K562 (cell line): ENCODE measurements around the gene GLE1. TPM values are rescaled to one million over a fixed set of nuclear protein-coding genes. Genes with fewer than 3 reads are reported as not detected.

Source experiments
- ATAC-seq: fragments of 200-7000 bp; cut with Tn5 transposase; 3 replicates; pipeline ENCODE4 v1.9.1; 2020; ENCODE audit warnings: moderate library complexity
- BruUV-seq: library from RNA; stranded (reverse); fragments of 400-500 nt; replicated peaks from 2 replicates; lab custom pipeline; 2021; lab: Mats Ljungman, UMichigan
- CTCF ChIA-PET: fragments of 300-600 bp; formaldehyde crosslinking; extraction: SDS; loops from one replicate; lab custom pipeline; 2021; ENCODE audit warnings: low intra/inter-chr PET ratio; lab: Yijun Ruan, JAX
- POLR2A ChIA-PET: fragments of 300-600, 350-650 bp; sonication (Branson Sonifier 250); formaldehyde crosslinking; extraction: SDS; loops from one replicate; lab custom pipeline; 2021; ENCODE audit warnings: antibody characterized with exemption, inconsistent platforms; lab: Yijun Ruan, JAX
- DNase-seq, 4 experiments: peaks; one replicate each; pipeline versions ENCODE4 v3.0.0 to v3.0.0-alpha.2; 2011 to 2018; ENCODE audit warnings: low spot score in 3 of 4, mixed read lengths in 3 of 4; ENCODE audit errors: extremely low read depth in 1 of 4
- FAIRE-seq: peaks from 2 replicates; lab custom pipeline; 2011; peaks lifted over from hg19 to GRCh38; lab: Jason Lieb, UNC
- H2AFZ ChIP-seq: 2 replicates; pipeline ENCODE4 v1.6.0; 2011; ENCODE audit warnings: low read depth, low read length, control low read depth, inconsistent platforms
- H3K27ac ChIP-seq: fragments of 200-600 bp; 3 replicates; pipeline ENCODE4 v1.8.0; 2011; ENCODE audit warnings: low read depth, mild to moderate bottlenecking, control low read depth, inconsistent platforms, low read length, moderate library complexity, mixed read lengths; ENCODE audit errors: extremely low read depth
- H3K27me3 ChIP-seq, 2 experiments: fragments of 300-600 bp in 1 of 2; 2 replicates in 1 of 2; 3 replicates in 1 of 2; pipeline versions ENCODE4 v1.6.0 to v1.8.0; 2011; ENCODE audit warnings: inconsistent platforms in 2 of 2, low read length in 2 of 2, mild to moderate bottlenecking in 1 of 2, mixed read lengths in 1 of 2, moderate library complexity in 1 of 2; ENCODE audit not compliant: control insufficient read depth in 2 of 2, insufficient read depth in 2 of 2
- H3K36me3 ChIP-seq: fragments of 300-600 bp; 3 replicates; pipeline ENCODE4 v1.8.0; 2011; ENCODE audit warnings: mild to moderate bottlenecking, low read length, inconsistent platforms; ENCODE audit not compliant: control insufficient read depth, insufficient read depth
- H3K4me1 ChIP-seq, 2 experiments: fragments of 200-600 bp in 1 of 2; replicated peaks in 1 of 2; 2 replicates in 1 of 2; 3 replicates in 1 of 2; pipeline versions ENCODE4 v1.5.1 to v1.8.0; 2011; ENCODE audit warnings: inconsistent platforms in 2 of 2, low read length in 2 of 2, mild to moderate bottlenecking in 1 of 2, mixed read lengths in 1 of 2, moderate library complexity in 1 of 2; ENCODE audit not compliant: control insufficient read depth in 2 of 2, insufficient read depth in 2 of 2
- H3K4me2 ChIP-seq: 2 replicates; pipeline ENCODE4 v1.6.1; 2011; ENCODE audit warnings: low read length, control low read depth, inconsistent platforms, mixed read lengths; ENCODE audit not compliant: insufficient read depth
- H3K4me3 ChIP-seq: fragments of 200-600 bp; sonication (generic), shearing (Covaris generic); 2 replicates; pipeline ENCODE4 v1.5.1; 2016; ENCODE audit warnings: control low read depth, inconsistent platforms
- H3K79me2 ChIP-seq: fragments of 200-600 bp; 3 replicates; pipeline ENCODE4 v1.8.0; 2011; ENCODE audit warnings: low read length, inconsistent platforms; ENCODE audit not compliant: control insufficient read depth, insufficient read depth
- H3K9ac ChIP-seq, 2 experiments: 2 replicates each; pipeline versions ENCODE4 v1.6.0 to v1.6.1; 2011; ENCODE audit warnings: low read depth in 2 of 2, low read length in 2 of 2, control low read depth in 1 of 2, inconsistent platforms in 1 of 2, mild to moderate bottlenecking in 1 of 2, mixed read lengths in 1 of 2; ENCODE audit not compliant: insufficient read depth in 1 of 2
- H3K9me1 ChIP-seq: one replicate; pipeline ENCODE4 v1.6.0; 2011; ENCODE audit warnings: inconsistent platforms, mild to moderate bottlenecking, low read length, moderate library complexity; ENCODE audit not compliant: control insufficient read depth, insufficient read depth
- H3K9me3 ChIP-seq: replicated peaks from 2 replicates; pipeline ENCODE4 v1.5.1; 2011; ENCODE audit warnings: low read depth, low read length, inconsistent platforms; ENCODE audit not compliant: control insufficient read depth, insufficient read depth
- H4K20me1 ChIP-seq: replicated peaks from 2 replicates; pipeline ENCODE4 v1.6.1; 2011; ENCODE audit warnings: low read length, inconsistent platforms, mixed read lengths; ENCODE audit not compliant: control insufficient read depth, insufficient read depth
- IFI16 ChIP-seq: fragments of 250-450 bp; sonication (Bioruptor Pico); IDR thresholded peaks from 2 replicates; pipeline ENCODE4 v2.1.2; 2022; ENCODE audit warnings: mild to moderate bottlenecking, inconsistent platforms
- WGBS: fragments of 100-300 bp; shearing (Covaris generic); methylation state at CpG from one replicate; pipeline ENCODE4 v1.1.6; 2016; ENCODE audit warnings: low coverage, mixed read lengths; ENCODE audit not compliant: insufficient coverage; ENCODE audit errors: missing lambda C conversion rate; 5-methylcytosine and 5-hydroxymethylcytosine counted together
- in situ Hi-C: fragments of 300-500 bp; cut with MboI; formaldehyde crosslinking; loops from 4 replicates; pipeline ENCODE4 v1.15.0; 2018; ENCODE audit warnings: inconsistent platforms, mixed read lengths
- intact Hi-C: fragments of 100-400 bp; cut with micrococcal nuclease; formaldehyde crosslinking; loops from 2 replicates; pipeline ENCODE4 v1.14.2; 2022
- polyA plus RNA-seq, 8 experiments: library from polyadenylated mRNA; depleted of rRNA in 4 of 8; stranded (reverse) in 5 of 8; unstranded in 3 of 8; fragments of >200 nt; fragmentation: Nextera tagmentation in 2 of 8; fragmentation: Illumina TruSeq in 1 of 8; extraction: Ambion mirVana in 2 of 8; extraction: Trizol in 1 of 8; gene quantifications; 2 replicates each; pipeline versions ENCODE4 v1.2.1 to v1.2.3, GENCODE V29; 2011 to 2014; ENCODE audit warnings: inconsistent platforms in 1 of 8, missing spikeins in 1 of 8
- total RNA-seq, 7 experiments: library from RNA; depleted of rRNA in 6 of 7; stranded (reverse); fragments of >200 nt in 6 of 7; fragmentation: Illumina TruSeq in 2 of 7; extraction: Trizol in 2 of 7; gene quantifications; 2 replicates each; pipeline versions ENCODE4 v1.2.1 to v1.2.3, GENCODE V29; 2011 to 2021; ENCODE audit warnings: low replicate concordance in 1 of 7
- TF ChIP-seq, protein P1 (sequence below): fragments of 200-600 bp; sonication (generic); IDR thresholded peaks from one replicate; pipeline ENCODE4 v1.6.1; 2012; ENCODE audit warnings: mild to moderate bottlenecking, low read depth, low read length, inconsistent platforms

GLE1 gene
- total and polyA plus RNA-seq, 9 of the 15 experiments (the other 6 are each of a cell fraction or from before 2014, with no cell fraction given): 15.9 to 44.8 (median 37.6) TPM

DNA sequence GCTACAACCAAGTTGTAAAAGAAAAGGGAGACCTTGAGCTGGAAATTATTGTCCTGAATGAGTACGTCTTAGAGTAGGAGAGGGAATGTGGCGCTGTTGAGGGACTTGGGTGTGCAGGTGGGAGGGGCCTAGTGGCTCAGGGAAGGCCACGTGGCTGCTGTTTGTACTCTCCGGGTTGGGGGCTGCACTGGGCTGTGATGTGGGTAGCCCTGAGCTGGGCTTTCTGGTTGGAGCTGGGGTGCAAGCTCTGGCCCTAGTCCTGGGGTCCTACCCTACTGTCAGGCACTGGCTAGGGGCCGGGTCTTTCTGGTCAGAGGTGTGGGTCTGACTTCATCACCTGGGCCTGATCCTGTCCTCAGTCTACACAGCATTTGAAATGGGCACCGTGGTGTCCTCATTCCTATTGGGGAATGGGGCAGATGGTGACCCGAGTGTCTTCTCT lies 19.1 kb upstream of the GLE1 start:
- Histone ChIP-seq H3K9me1 (no peaks in the 10 kb centered on the region), H3K79me2 (no peaks in the 10 kb centered on the region), H3K27me3 (no peaks in the 10 kb centered on the region), H3K27ac (no peak overlapping the region)
- DNase-seq (peak in 1 of 4 experiments; percentile 1), ATAC-seq (no peak)
- WGBS: 79% methylated on average over 7 of the region's 7 CpGs
- POLR2A ChIA-PET: interaction anchor here (0.6 to 3.2 kb wide), 3 partner anchors 11 to 528 kb away, joined by 3 to 9 read pairs (median 5); no protein-coding TSS in a partner anchor
- no peak for TF ChIP-seq IFI16 (CRISPR knock-in tag)
- TF ChIP-seq, protein P1, sequence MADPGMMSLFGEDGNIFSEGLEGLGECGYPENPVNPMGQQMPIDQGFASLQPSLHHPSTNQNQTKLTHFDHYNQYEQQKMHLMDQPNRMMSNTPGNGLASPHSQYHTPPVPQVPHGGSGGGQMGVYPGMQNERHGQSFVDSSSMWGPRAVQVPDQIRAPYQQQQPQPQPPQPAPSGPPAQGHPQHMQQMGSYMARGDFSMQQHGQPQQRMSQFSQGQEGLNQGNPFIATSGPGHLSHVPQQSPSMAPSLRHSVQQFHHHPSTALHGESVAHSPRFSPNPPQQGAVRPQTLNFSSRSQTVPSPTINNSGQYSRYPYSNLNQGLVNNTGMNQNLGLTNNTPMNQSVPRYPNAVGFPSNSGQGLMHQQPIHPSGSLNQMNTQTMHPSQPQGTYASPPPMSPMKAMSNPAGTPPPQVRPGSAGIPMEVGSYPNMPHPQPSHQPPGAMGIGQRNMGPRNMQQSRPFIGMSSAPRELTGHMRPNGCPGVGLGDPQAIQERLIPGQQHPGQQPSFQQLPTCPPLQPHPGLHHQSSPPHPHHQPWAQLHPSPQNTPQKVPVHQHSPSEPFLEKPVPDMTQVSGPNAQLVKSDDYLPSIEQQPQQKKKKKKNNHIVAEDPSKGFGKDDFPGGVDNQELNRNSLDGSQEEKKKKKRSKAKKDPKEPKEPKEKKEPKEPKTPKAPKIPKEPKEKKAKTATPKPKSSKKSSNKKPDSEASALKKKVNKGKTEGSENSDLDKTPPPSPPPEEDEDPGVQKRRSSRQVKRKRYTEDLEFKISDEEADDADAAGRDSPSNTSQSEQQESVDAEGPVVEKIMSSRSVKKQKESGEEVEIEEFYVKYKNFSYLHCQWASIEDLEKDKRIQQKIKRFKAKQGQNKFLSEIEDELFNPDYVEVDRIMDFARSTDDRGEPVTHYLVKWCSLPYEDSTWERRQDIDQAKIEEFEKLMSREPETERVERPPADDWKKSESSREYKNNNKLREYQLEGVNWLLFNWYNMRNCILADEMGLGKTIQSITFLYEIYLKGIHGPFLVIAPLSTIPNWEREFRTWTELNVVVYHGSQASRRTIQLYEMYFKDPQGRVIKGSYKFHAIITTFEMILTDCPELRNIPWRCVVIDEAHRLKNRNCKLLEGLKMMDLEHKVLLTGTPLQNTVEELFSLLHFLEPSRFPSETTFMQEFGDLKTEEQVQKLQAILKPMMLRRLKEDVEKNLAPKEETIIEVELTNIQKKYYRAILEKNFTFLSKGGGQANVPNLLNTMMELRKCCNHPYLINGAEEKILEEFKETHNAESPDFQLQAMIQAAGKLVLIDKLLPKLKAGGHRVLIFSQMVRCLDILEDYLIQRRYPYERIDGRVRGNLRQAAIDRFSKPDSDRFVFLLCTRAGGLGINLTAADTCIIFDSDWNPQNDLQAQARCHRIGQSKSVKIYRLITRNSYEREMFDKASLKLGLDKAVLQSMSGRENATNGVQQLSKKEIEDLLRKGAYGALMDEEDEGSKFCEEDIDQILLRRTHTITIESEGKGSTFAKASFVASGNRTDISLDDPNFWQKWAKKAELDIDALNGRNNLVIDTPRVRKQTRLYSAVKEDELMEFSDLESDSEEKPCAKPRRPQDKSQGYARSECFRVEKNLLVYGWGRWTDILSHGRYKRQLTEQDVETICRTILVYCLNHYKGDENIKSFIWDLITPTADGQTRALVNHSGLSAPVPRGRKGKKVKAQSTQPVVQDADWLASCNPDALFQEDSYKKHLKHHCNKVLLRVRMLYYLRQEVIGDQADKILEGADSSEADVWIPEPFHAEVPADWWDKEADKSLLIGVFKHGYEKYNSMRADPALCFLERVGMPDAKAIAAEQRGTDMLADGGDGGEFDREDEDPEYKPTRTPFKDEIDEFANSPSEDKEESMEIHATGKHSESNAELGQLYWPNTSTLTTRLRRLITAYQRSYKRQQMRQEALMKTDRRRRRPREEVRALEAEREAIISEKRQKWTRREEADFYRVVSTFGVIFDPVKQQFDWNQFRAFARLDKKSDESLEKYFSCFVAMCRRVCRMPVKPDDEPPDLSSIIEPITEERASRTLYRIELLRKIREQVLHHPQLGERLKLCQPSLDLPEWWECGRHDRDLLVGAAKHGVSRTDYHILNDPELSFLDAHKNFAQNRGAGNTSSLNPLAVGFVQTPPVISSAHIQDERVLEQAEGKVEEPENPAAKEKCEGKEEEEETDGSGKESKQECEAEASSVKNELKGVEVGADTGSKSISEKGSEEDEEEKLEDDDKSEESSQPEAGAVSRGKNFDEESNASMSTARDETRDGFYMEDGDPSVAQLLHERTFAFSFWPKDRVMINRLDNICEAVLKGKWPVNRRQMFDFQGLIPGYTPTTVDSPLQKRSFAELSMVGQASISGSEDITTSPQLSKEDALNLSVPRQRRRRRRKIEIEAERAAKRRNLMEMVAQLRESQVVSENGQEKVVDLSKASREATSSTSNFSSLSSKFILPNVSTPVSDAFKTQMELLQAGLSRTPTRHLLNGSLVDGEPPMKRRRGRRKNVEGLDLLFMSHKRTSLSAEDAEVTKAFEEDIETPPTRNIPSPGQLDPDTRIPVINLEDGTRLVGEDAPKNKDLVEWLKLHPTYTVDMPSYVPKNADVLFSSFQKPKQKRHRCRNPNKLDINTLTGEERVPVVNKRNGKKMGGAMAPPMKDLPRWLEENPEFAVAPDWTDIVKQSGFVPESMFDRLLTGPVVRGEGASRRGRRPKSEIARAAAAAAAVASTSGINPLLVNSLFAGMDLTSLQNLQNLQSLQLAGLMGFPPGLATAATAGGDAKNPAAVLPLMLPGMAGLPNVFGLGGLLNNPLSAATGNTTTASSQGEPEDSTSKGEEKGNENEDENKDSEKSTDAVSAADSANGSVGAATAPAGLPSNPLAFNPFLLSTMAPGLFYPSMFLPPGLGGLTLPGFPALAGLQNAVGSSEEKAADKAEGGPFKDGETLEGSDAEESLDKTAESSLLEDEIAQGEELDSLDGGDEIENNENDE: no peak
- TF ChIP-seq, all 486 proteins: peak for 0
- CTCF ChIA-PET: no interaction called here
- no peak for FAIRE-seq
- no peaks in the 10 kb centered on the region for H4K20me1 ChIP-seq
- no peak overlapping the region for H3K4me2 ChIP-seq
- intact Hi-C loops: no loop called here
- no peak overlapping the region; a peak in 1 of 4 replicates for H3K9ac ChIP-seq
- no TSS peak for BruUV-seq
- no peak overlapping the region for H3K4me3 ChIP-seq
- in situ Hi-C loops: no loop called here
- H2AFZ ChIP-seq: no peak overlapping the region
- H3K4me1 ChIP-seq: no peaks in the 10 kb centered on the region
- H3K36me3 ChIP-seq: peaks cover 90% of the 10 kb centered on the region
- H3K9me3 ChIP-seq: no peaks in the 10 kb centered on the region
